GM12892 (cell line): ENCODE data around the gene TEX48.

ENCODE experiments used
- POLR2A ChIP-seq: IDR thresholded peaks from 2 replicates; pipeline ENCODE4 v1.6.1; 2011; ENCODE audit warnings: low read depth, low read length, control low read depth
- POLR2AphosphoS5 ChIP-seq: IDR thresholded peaks from 2 replicates; pipeline ENCODE4 v1.6.1; 2011; ENCODE audit warnings: low read depth, low read length, control low read depth
- TAF1 ChIP-seq: IDR thresholded peaks from 2 replicates; pipeline ENCODE4 v1.6.1; 2011; ENCODE audit warnings: low read depth, mild to moderate bottlenecking, control low read depth, low read length, borderline replicate concordance

DNA sequence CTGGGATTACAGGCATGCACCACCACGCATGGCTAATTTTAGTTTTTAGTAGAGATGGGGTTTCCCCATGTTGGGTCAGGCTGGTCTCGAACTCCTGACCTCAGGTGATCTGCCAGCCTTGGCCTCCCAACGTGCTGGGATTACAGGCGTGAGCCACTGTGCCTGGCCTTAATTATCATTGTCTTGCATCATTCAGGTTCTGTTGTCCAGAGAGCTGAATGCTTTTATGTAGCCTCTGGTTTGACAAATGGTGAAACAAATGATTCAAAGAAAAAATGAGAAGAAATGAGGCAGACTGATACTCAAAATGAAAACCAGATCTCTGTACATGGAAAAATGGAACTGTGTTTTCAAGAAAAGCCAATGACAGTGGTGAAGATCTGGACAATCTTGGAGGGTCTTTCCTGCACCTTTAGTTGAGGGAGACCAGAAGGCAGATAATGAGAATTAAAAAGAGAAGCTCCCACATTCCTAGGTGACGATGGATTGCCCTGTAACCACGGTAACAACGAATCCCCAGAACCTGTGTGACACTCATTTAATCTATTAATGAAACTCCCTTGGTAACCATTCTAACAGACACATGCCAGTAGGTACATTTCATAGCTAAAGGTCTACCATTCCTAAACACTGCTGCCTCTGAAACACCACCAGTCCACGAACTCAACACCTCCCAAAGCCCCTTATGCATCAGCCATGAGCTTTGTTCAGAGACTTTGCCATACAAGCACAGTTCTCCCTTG lies 1.6 kb downstream of the TEX48 start:
- TF ChIP-seq POLR2A (no peak), POLR2AphosphoS5 (no peak), TAF1 (no peak)
